HG02759 (cell line): ENCODE results near the gene SH2D3A.

Source experiments
- ATAC-seq: cut with Tn5 transposase; IDR thresholded peaks from one replicate; pipeline ENCODE4 v1.9.1; 2021; ENCODE audit warnings: mild to moderate bottlenecking, moderate library complexity; ENCODE audit not compliant: unreplicated experiment

Gene SH2D3A

DNA sequence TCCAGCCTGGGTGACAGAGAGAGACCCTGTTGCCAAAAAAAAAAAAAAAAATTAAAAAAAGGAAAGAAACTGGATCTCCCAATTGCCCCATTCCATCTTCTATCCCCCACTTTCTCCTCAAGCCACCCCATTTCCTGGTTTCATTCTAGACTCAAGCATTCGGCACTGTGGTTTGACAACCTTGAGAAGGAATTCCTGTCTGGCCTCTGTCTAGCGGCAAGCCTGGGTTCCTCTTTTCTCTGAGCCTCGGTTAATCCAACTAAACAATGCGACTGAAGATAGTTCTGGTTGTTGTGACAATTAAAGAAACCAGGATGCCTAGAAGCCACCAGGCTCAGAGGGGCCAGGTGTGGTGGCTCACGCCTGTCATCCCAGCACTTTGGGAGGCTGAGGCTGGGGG lies 43.5 kb downstream of the SH2D3A start:
- no peak for ATAC-seq

DNA sequence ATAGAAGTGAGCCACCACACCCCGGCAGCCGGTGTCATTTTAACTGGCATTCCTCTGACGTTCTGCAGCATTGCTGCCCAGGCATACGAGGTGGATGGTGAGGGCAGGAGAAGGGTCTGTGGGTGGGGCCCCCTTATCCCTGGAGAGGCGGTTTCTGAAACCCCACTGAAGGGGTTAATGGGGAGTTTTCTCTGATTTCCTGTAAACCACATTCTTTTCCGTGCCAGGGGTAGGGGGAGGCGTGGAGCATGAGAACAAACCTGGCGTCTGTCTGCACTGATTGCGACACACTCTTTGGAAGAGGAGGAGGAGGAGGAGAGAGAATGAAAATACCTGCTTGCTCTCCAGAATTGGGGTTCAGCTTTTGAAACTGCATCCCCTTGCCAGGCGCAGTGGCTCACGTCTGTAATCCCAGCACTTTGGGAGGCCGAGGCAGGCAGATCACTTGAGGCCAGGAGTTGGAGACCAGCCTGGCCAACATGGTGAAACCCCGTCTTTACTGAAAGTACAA lies 44.1 kb downstream of the SH2D3A start:
- ATAC-seq: no peak

DNA sequence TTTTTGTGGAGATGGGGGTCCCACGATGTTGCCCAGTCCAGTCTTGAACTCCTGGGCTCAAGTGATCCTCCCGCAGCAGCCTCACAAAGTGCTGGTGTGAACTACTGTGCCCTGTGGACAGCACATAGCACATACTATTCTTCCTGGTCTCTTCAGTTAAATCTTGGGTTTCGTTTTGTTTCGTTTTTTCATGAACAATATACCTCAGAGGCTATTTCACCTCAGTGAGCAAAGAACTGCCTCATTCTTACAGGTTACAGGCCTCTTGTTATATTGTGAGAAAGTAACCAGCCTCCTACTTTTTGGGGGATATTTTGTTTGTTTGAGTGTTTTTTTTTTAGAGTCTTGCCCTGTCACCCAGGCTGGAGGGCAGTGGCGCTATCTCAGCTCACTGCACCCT lies 45.5 kb downstream of the SH2D3A start:
- ATAC-seq: no peak

DNA sequence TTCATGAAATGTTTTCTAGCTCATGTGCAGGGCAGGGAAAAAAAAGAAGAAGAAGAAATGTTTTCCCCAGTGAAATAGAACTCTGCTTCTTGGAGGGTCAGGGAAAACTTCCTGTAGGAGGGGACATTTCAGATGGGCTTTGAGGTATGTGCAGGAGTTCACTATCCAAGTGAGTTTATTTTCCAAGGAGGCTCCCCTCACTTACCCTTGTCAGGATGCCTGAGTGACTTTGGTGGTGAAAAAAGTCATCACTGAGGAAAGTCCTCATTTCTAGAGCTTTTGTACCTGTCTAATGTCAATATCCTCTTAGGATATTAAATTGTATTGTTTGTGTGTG lies 46.1 kb downstream of the SH2D3A start:
- no peak for ATAC-seq

DNA sequence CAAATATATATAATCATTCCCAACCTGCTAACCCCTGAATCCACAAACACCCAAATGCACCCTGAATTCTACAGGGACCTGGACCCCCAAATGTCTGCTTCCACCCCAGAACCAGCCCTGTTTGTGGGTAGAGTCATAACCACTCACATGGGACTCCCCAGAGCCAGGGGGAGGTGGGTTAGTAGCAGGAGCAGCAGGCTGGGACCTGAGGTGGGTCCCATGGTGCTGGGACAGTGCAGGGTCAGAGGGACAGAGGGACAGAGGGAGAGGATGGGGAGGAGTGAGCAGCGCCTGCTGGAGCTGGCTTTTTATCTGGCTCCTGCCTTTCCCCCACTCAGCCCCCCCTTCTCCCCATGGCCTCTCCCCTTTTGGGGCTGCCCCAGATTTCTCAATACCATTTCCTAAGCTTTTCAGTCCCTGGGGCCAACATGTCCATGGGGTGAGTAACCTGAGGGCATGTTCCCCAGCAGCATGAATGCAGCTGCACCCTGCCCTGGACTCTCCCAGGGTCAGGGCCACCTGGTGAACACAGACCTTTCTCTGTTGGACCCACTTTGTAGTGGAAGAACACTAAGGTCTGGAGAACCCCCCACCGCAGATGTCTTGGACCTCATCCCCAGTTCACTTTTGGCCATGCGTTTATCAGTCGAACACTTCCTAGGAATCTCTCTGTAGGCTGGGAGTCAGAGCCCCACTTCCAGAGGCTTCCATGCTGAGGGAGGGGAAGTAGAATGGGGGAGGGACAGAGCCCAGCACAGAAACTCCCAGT lies 46.7 kb downstream of the SH2D3A start, which contains the start of gene C3:
TSS of gene C3 (minus strand) at position 282 of the 769 bp plus-strand sequence. CDS start at position 221, 61 bp downstream.
- ATAC-seq: no peak

DNA sequence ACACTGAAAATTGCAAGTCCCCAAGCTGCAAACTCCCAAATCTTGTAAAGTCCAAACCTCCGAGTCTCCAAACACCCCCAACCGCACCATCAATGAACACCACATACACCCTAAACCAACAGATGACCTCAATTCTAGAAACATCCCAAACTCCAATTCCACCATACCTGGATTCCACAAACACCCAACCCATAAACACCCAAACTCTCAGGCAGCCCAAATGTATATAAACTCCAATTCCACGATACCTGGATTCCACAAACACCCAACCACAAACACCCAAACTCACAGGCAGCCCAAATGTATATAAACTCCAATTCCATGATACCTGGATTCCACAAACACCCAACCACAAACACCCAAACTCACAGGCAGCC lies 47.3 kb downstream of the SH2D3A start:
- ATAC-seq: no peak

DNA sequence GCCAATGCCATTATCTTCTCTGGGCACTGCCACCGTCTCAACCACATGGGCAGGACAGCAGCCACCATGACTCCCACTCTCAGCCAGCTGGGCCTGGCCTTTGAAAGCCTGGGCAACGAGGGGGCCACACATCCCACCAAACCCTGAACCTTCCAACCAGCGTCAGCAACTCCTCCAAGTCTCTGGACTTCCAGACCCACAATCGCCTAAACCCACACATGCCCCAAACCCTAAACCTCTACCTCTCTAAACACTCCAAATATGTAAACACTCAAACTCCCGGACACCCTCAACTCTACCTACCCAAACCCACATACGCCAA lies 47.7 kb downstream of the SH2D3A start:
- ATAC-seq: no peak

DNA sequence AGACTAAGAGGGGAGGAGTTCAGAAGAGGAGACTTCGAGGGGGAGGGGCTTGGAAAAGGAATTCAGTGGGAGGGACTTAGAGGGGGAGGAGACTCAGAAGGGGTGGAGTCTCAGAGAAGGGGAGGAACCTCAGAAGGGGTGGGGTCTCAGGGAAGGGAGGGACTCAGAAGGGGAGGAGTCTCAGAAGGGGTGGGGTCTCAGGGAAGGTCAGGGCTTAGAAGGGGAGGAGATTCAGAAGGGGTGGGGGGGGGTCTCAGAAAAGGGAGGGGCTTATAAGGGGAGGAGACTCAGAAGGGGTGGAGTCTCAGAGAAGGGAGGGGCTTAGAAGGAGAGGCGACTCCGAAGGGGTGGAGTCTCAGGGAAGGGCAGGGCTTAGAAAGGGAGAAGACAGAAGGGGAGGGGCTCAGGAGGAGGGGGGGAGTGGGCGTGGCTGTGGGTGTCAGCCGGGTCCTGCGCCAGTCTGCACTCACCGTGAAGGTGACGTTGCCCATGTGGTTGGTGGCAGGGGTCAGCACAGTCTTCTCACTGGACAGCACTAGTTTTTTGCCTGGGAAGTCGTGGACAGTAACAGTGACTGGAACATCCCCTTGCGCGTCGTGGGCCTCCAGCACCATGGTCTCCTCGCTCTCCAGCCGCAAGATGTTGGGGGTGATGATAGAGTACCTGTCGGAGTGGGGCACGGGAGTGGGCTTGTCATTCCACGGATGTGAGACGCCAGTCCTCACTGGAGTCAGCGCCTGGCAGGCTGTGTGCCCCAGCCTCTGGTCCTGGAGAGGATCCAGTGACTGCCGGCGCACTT lies 48.3 kb downstream of the SH2D3A start:
- no peak for ATAC-seq

DNA sequence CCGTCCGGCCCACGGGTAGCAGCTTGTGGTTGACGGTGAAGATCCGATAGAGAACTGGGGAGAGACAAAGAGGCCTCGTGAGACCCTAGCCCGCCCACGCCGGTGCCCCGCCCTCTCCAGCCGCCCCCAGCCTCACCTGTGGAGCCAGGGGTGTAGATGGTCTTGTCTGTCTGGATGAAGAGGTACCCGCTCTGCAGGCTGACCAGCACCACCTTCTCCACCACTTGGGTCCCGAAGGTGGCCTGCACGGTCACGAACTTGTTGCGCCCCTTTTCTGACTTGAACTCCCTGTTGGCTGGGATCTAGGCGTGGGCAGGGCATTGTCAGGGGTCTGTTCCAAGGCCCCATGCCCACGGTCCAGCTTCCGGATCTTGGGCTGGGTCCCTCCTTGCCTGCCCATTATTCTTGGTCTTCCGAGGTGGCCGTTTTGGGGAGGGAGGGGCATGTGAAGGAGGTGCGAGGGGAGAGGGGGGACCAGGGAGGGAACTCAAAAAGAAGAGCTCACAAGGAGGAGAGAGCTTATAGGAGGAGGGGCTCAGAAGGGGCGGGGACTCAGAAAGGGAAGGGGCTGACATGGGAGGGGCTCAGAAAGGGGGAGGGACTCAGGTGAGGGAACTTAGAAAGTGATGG lies 49.0 kb downstream of the SH2D3A start:
- no peak for ATAC-seq

DNA sequence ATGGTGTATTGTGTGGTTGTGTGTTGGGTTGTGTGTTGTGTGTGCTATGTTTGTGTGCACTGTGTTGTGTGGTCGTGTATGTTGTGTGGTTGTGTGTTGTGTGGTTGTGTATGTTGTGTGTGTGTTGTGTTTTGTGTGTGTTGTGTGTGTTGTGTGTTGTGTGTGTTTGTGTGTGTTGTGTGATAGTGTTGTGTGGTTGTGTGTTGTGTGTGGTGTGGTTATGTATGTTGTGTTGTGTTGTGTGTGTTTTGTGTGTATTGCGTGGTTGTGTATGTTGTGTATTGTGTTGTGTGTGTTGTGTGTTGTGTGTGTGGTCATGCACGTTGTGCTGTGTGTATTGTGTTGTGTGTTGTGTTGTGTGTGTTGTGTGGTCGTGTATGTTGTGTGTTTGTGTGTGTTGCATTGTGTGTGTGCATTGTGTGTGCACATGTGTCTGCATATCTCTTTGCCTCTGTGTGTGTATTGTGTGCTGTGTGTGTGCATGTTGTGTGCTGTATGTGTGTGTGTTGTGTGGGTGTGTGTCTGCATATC lies 49.7 kb downstream of the SH2D3A start:
- ATAC-seq: no peak

DNA sequence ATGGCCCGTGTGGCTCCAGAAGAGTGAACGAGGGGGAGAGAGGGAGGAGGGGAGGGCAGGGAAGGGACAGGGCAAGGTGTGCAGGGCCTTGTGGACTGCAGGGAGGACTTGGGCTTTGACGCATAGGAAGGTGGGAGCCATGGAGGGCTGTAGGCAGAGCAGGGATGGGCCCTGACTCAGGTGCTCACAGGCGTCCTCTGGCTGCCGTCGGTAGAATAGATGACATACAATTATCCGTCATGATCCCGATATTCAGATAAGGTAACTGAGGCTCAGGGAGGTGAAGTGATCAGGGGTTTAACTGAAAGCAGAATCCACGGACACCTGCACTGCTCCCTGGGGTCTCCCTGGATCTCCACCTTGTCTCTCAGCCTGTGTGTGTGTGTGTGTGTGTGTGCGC lies 50.2 kb downstream of the SH2D3A start:
- no peak for ATAC-seq

DNA sequence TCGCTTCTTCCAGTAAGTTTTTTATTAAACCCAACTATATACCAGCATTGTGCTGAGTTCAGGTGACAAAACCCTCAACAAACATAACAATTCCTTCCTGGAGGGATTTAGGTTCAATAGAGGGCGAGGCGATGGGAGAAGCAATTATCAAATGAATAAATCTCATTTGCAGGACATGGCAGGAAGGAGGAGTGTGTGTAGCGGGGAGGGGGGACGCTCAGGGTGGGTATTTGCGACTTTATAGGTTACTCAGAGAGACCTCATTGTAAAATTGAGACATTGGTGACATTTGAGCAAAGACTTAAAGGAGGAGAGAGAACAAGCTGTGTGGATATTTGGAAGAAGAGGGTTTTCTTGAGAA lies 50.6 kb downstream of the SH2D3A start:
- ATAC-seq: no peak

DNA sequence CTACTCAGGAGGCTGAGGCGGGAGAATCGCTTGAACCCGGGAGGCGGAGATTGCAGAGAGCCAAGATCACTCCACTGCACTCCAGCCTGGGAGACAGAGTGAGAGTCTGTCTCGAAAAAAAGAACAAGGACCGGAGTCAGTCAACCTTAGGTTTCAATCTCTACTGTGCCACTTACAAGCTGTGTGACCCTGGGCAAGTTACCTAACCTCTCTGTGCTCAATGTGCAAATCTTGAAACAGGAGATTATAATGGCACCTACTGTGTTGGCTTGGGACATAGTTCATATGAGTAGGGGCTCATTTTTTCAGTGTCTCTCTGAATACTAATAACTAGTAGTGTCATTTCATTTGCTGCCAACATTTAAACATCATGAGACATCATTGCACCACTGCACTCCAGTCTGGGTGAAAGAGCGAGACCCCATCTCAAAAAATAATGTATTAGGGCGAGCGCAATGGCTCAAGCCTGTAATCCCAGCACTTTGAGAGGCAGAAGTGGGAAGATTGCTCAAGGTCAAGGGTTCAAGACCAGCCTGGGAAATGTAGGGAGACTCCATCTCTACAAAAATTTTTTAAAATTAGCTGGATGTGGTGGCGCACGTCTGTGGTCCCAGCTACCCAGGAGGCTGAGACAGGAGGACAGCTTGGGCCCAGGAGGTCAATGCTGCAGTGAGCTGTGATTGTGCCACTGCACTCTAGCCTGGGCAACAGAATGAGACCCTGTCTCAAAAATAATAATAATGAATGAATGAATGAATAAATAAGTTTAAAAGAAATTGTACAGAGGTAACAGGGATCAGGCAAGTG lies 52.3 kb downstream of the SH2D3A start:
- no peak for ATAC-seq

DNA sequence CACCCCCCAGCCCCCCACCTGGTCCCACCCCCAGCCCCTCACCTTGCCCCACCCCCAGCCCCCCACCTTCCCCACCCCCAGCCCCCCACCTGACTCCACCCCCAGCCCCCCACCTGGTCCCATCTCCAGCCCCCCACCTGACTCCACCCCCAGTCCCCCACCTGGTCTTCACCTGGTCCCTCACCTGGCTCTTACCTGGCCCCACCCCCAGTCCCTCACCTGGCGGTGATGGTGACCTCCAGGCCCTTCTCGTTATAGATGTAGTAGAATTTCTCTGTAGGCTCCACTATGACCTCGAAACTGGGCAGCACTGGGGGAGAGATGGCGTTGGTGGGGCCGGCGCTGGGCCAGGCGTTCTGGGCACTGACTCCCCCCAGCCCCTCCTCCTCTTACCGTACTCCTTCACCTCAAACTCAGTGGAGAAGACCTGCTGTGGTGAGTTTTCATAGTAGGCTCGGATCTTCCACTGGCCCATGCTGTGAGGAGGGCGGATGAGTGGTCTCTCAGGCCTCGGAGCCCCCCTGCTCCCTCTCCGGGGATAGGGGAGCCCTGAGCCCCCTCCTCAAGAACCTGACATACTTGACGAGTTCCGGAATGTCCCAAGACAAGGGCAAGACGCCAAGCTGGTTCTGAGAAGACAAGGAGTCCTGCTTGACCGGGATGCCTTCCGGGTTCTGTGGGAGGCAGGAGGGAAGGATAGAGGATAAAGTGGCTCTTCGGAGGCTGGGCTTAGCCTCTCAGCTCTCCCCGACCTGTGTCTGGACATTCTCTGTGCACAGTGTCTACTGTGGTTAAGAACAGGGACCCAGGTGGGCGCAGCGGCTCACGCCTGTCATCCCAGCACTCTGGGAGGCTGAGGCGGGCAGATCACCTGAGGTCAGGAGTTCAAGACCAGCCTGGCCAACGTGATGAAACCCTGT lies 53.2 kb downstream of the SH2D3A start:
- no peak for ATAC-seq

DNA sequence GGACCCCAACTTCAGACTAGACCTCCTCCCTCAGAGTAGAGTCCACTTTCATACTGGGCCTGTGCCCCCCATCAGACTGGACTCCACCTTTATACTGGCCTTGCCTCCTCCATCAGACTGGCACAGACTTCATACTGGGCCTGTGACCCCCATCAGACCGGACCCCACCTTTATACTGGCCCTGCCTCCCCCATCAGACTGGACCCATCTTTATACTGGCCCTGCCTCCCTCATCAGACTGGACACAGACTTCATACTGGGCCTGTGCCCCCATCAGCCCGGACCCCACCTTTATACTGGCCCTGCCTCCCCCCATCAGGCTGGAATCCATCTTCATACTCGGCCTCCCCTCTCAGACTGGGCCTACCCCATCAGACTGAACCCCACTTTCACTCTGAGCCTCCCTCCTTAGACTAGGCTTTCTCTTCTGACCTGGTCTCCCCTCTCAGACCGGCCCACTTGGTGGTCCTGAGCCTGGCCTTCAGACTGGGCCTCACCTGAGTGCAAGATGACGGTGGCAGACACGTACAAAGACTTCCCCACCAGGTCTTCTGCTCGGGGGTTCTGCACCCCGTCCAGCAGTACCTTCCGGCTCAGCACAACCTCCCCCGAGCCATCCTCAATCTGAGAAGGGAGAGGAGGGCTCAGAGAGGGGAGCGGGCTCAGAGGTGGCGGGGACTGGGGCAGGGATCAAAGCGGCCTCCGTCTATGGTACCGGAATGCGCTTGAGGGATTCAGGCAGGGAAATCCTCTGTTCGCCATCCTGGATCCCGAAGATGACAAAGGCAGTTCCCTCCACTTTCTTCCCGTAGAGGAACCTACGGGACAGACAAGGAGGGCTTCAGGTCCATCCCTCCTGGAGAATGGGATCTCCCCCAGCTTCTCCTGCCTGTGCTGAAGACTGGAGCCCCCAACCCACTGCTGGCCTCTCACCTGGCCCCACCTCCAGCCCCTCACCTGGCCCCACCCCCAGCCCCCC lies 54.3 kb downstream of the SH2D3A start:
- no peak for ATAC-seq

DNA sequence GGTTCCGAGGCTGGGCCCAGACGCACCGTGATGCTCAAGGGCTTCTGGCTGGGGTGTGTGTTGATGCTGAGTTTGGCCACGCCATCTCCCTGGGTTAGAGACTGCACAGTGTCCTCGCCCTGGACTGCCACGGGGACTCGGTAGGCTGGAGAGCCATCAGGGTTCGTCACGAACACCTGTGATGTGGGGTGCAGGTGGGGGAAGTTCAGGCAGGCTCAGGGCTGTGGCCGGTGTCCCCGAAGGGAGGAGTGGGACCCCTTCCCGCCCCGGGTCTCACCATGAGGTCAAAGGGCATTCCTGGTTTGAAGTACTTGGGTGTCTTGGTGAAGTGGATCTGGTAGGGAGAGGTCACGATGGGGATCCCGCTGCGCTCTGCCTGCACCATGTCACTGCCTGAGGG lies 55.0 kb downstream of the SH2D3A start:
- no peak for ATAC-seq

DNA sequence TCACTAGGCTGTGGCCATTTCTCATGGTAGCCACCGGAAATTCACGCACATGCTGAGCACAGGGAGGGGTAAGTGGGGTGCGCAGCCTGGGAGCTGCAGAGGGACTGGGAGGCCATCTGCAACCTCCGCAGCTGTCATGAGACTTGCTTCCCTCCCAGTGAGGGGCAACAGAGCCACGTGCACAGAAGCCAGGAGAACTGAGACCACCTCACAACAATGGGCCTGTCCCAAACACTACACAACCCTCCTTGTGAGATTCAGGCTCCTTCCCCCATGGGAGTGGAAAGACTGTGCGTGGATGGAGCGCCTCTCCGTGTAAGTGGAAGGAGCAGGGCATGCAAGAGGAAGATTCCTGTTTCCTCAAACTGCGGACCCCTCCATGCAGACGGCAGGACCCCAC lies 55.6 kb downstream of the SH2D3A start:
- ATAC-seq: no peak

DNA sequence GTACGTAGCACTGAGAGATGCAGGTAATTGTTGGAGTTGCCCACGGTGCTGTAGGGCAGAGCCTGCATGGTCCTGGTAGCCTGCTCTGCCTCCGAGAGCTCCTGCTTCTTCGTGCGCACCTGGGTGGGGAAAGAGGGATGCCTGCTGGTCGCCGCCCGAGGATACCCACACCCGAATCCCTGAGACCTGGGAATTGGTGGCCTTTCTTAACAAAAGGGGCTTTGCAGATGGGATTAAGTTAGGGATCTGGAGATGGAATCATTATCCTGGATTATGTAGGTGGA lies 56.2 kb downstream of the SH2D3A start:
- ATAC-seq: no peak
